Ovary (tissue), 9 donors: ENCODE results near the gene NCCRP1. TPM values are rescaled to one million over a fixed set of nuclear protein-coding genes. Genes with fewer than 3 reads are reported as not detected.

Experiments
- DNase-seq, 5 donors: peaks; one replicate each; pipeline ENCODE4 v3.0.0-alpha.2; 2019 to 2020
- H3K27ac ChIP-seq, 2 donors: fragments of 200-600 bp; one replicate each; pipeline versions ENCODE4 v1.5.1 to v1.8.0; 2019 to 2022
- H3K27me3 ChIP-seq: fragments of 200-600 bp; one replicate; pipeline ENCODE4 v1.8.0; 2022
- H3K36me3 ChIP-seq: fragments of 200-600 bp; sonication (generic); one replicate; pipeline ENCODE4 v1.5.1; 2019
- H3K4me1 ChIP-seq: one replicate; pipeline ENCODE4 v1.8.1; 2013; ENCODE audit warnings: mild to moderate bottlenecking, moderate library complexity; ENCODE audit not compliant: insufficient read depth
- H3K4me3 ChIP-seq: fragments of 200-600 bp; sonication (generic); one replicate; pipeline ENCODE4 v1.5.1; 2017
- H3K9me3 ChIP-seq, 2 donors: fragments of 200-600 bp in 1 of 2; sonication (generic) in 1 of 2; one replicate each; pipeline versions ENCODE4 v1.5.1 to v1.8.1; 2013 to 2019; ENCODE audit warnings: mild to moderate bottlenecking in 1 of 2, moderate library complexity in 1 of 2
- EP300 ChIP-seq: sonication (generic); formaldehyde crosslinking; IDR thresholded peaks from one replicate; pipeline ENCODE4 v1.6.1; 2017; ENCODE audit warnings: antibody characterized with exemption
- POLR2A ChIP-seq: fragments of 450-650 bp; IDR thresholded peaks from one replicate; pipeline ENCODE4 v1.6.1; 2017; ENCODE audit warnings: antibody characterized with exemption, mild to moderate bottlenecking, moderate library complexity
- WGBS, 3 donors: extraction: QIAGEN DNeasy Blood & Tissue Kit in 1 of 3; methylation state at CpG; one replicate each; pipeline versions ENCODE4 v1.1.5 to v1.1.7; 2013 to 2017; 5-methylcytosine and 5-hydroxymethylcytosine counted together
- intact Hi-C, 4 donors: fragments of 100-400 bp; cut with DNase I; formaldehyde crosslinking; loops; one replicate each; pipeline versions ENCODE4 v1.11.0 to v1.15.1; 2022 to 2023
- polyA plus RNA-seq, 2 donors: library from polyadenylated mRNA; stranded (reverse); fragments of 200-250 nt in 1 of 2; fragments of 350-450 nt in 1 of 2; fragmentation: Illumina TruSeq in 1 of 2; extraction: RNeasy Lipid Tissue Mini Kit (QIAGEN cat#74804) in 1 of 2; gene quantifications; one replicate each; pipeline ENCODE4 v1.2.3, GENCODE V29; 2013 to 2014
- total RNA-seq, 7 donors: library from RNA; depleted of rRNA in 2 of 7; stranded (reverse); fragments of >200 nt in 2 of 7; fragmentation: NEBNext Ultra II Directional in 3 of 7; extraction: Animal tissue kit (Norgen Biotek cat#: 25700) in 3 of 7; gene quantifications; one replicate each; pipeline versions ENCODE4 v1.1.0 to v1.2.4, GENCODE V29; 2016 to 2023
- TF ChIP-seq, protein P1 (sequence below), 3 donors: fragments of 450-650 bp in 2 of 3; fragments of 200-600 bp in 1 of 3; IDR thresholded peaks; one replicate each; pipeline versions ENCODE4 v1.5.1 to v1.8.0; 2016 to 2022; ENCODE audit warnings: antibody characterized with exemption in 3 of 3, mild to moderate bottlenecking in 1 of 3
- donor health status: DM: no; HTN: no; CAD: no; lungs with moderate emphysema.
- donor health status: DM: no; HTN: no; CAD: no.
- donor health status: Bipolar disorder and iron deficiency.
- donor health status: DM: yes; HTN: yes; CAD: no.
- donor health status: DM: no; HTN: no; CAD: no.
- donor health status: DM: yes; HTN: yes; CAD: no.

NCCRP1 gene
- total and polyA plus RNA-seq, 9 donors = 0.05 to 4.4 (median 0.20) TPM; not detected in 4

DNA sequence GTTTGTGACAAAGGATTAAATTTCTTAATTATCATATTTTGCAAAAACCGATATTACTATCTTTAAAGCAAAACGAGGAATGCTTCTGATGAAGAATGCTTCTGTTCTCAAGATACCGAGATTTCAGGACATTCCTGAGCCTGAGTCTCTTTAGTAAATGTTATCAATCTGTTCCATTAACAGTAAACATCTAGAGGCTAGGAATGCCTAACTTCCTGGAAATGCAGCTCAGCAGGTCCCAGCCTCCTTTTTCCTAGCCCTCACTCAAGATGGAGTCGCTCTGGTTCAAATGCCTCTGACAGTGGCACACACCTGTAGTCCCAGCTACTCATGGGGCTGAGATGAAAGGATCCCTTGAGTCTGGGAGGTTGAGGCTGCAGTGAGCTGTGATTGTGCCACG is 54.3 kb downstream of the NCCRP1 start:
- WGBS, 3 donors = 43 to 63% (median 51%) methylated on average over 5 of the region's 5 CpGs
- no peaks in the 10 kb centered on the region for H3K27me3 ChIP-seq

More for the DNA sequence above, 54.3 kb downstream of the NCCRP1 start:
- DNase-seq = no peak
- Histone ChIP-seq H3K36me3 (no peaks in the 10 kb centered on the region), H3K27ac (no peak overlapping the region), H3K9me3 (no peaks in the 10 kb centered on the region), H3K4me3 (no peak overlapping the region), H3K4me1 (no peaks in the 10 kb centered on the region)
- intact Hi-C loops = no loop called here
- no peak for TF ChIP-seq EP300
- TF ChIP-seq, protein P1, sequence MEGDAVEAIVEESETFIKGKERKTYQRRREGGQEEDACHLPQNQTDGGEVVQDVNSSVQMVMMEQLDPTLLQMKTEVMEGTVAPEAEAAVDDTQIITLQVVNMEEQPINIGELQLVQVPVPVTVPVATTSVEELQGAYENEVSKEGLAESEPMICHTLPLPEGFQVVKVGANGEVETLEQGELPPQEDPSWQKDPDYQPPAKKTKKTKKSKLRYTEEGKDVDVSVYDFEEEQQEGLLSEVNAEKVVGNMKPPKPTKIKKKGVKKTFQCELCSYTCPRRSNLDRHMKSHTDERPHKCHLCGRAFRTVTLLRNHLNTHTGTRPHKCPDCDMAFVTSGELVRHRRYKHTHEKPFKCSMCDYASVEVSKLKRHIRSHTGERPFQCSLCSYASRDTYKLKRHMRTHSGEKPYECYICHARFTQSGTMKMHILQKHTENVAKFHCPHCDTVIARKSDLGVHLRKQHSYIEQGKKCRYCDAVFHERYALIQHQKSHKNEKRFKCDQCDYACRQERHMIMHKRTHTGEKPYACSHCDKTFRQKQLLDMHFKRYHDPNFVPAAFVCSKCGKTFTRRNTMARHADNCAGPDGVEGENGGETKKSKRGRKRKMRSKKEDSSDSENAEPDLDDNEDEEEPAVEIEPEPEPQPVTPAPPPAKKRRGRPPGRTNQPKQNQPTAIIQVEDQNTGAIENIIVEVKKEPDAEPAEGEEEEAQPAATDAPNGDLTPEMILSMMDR (IDR thresholded peaks at IDR 0.05) = no peak
- no peak for TF ChIP-seq POLR2A

Other genes with a start within 250 kb of the NCCRP1 start
- 10 to 100 TPM; 32.7 to 52.2 (median 41.9) TPM for gene FBXO17, start 221.2 kb upstream of the NCCRP1 start, total RNA-seq
- gene FBXO17, start 221.2 kb upstream of the NCCRP1 start, polyA plus RNA-seq = 10 to 100 TPM; 26.7 to 35.5 TPM
- gene FBXO27, start 164.4 kb upstream of the NCCRP1 start, total RNA-seq = 10 to 100 TPM in 5 of 7 donors, 1 to 10 TPM in 2; 5.7 to 21.4 (median 19.1) TPM
- gene FBXO27, start 164.4 kb upstream of the NCCRP1 start, polyA plus RNA-seq = 10 to 100 TPM in 1 of 2 donors, 1 to 10 TPM in 1; 6.4 to 14.7 TPM
- not detected for gene ACP7, start 112.6 kb upstream of the NCCRP1 start, total RNA-seq
- not detected for gene ACP7, start 112.6 kb upstream of the NCCRP1 start, polyA plus RNA-seq
- 10 to 100 TPM; 10.4 to 62.2 (median 35.4) TPM for gene PAK4, start 71.2 kb upstream of the NCCRP1 start, total RNA-seq
- gene PAK4, start 71.2 kb upstream of the NCCRP1 start, polyA plus RNA-seq = 10 to 100 TPM; 11.6 to 35.7 TPM
- 1 to 10 TPM in 2 of 7 donors, not detected in 5; 1.2 to 2.4 TPM for gene SYCN, start 7.3 kb downstream of the NCCRP1 start, total RNA-seq
- gene SYCN, start 7.3 kb downstream of the NCCRP1 start, polyA plus RNA-seq = not detected
- not detected for gene IFNL3, start 48.0 kb downstream of the NCCRP1 start, total RNA-seq
- gene IFNL3, start 48.0 kb downstream of the NCCRP1 start, polyA plus RNA-seq = not detected
- under 1 TPM in 2 of 7 donors, not detected in 5; 0.17 to 0.23 TPM for gene IFNL4, start 51.9 kb downstream of the NCCRP1 start, total RNA-seq
- not detected for gene IFNL4, start 51.9 kb downstream of the NCCRP1 start, polyA plus RNA-seq
- not detected for gene IFNL2, start 71.4 kb downstream of the NCCRP1 start, total RNA-seq
- not detected for gene IFNL2, start 71.4 kb downstream of the NCCRP1 start, polyA plus RNA-seq
- gene IFNL1, start 99.4 kb downstream of the NCCRP1 start, total RNA-seq = not detected
- not detected for gene IFNL1, start 99.4 kb downstream of the NCCRP1 start, polyA plus RNA-seq
- gene LRFN1, start 123.9 kb downstream of the NCCRP1 start, total RNA-seq = 1 to 10 TPM in 4 of 7 donors, under 1 TPM in 3; 0.12 to 2.2 (median 1.2) TPM
- gene LRFN1, start 123.9 kb downstream of the NCCRP1 start, polyA plus RNA-seq = 1 to 10 TPM in 1 of 2 donors, under 1 TPM in 1; 0.40 to 1.2 TPM
- gene GMFG, start 139.1 kb downstream of the NCCRP1 start, total RNA-seq = 10 to 100 TPM in 3 of 7 donors, 1 to 10 TPM in 4; 5.6 to 21.9 (median 9.9) TPM
- 10 to 100 TPM; 20.5 to 39.7 TPM for gene GMFG, start 139.1 kb downstream of the NCCRP1 start, polyA plus RNA-seq
- 100 to 1,000 TPM in 5 of 7 donors, 10 to 100 TPM in 2; 59.0 to 139 (median 110) TPM for gene SAMD4B, start 145.5 kb downstream of the NCCRP1 start, total RNA-seq
- gene SAMD4B, start 145.5 kb downstream of the NCCRP1 start, polyA plus RNA-seq = 100 to 1,000 TPM in 1 of 2 donors, 10 to 100 TPM in 1; 64.4 to 119 TPM
- 10 to 100 TPM; 31.0 to 60.2 (median 47.4) TPM for gene PAF1, start 194.1 kb downstream of the NCCRP1 start, total RNA-seq
- gene PAF1, start 194.1 kb downstream of the NCCRP1 start, polyA plus RNA-seq = 10 to 100 TPM; 52.7 to 78.1 TPM
- gene MED29, start 194.4 kb downstream of the NCCRP1 start, total RNA-seq = 10 to 100 TPM; 27.7 to 62.9 (median 59.9) TPM
- 10 to 100 TPM; 43.5 to 48.8 TPM for gene MED29, start 194.4 kb downstream of the NCCRP1 start, polyA plus RNA-seq
- gene ZFP36, start 209.9 kb downstream of the NCCRP1 start, total RNA-seq = 100 to 1,000 TPM in 6 of 7 donors, 10 to 100 TPM in 1; 78.1 to 995 (median 152) TPM
- gene ZFP36, start 209.9 kb downstream of the NCCRP1 start, polyA plus RNA-seq = 100 to 1,000 TPM; 204 to 320 TPM
- gene PLEKHG2, start 215.7 kb downstream of the NCCRP1 start, total RNA-seq = 10 to 100 TPM in 6 of 7 donors, 1 to 10 TPM in 1; 8.6 to 68.0 (median 33.9) TPM
- gene PLEKHG2, start 215.7 kb downstream of the NCCRP1 start, polyA plus RNA-seq = 10 to 100 TPM; 12.9 to 23.0 TPM
- gene RPS16, start 239.0 kb downstream of the NCCRP1 start, total RNA-seq = 1,000 to 10,000 TPM; 3,321 to 5,287 (median 4,531) TPM
- 1,000 to 10,000 TPM; 2,348 to 7,403 TPM for gene RPS16, start 239.0 kb downstream of the NCCRP1 start, polyA plus RNA-seq
- gene SUPT5H, start 248.6 kb downstream of the NCCRP1 start, total RNA-seq = 100 to 1,000 TPM in 4 of 7 donors, 10 to 100 TPM in 3; 51.4 to 127 (median 101) TPM
- 100 to 1,000 TPM in 1 of 2 donors, 10 to 100 TPM in 1; 98.8 to 163 TPM for gene SUPT5H, start 248.6 kb downstream of the NCCRP1 start, polyA plus RNA-seq